KOPT-K1 (cell line): ENCODE data around the gene LZTFL1.

Experiments
- H3K27ac ChIP-seq: fragments of 200-600 bp; sonication (generic); 2 replicates; pipeline ENCODE4 v1.5.1; 2016; ENCODE audit warnings: antibody characterized with exemption, mild to moderate bottlenecking, low read depth, low read length; ENCODE audit not compliant: poor library complexity, severe bottlenecking
- H3K36me3 ChIP-seq: fragments of 200-600 bp; sonication (generic); 2 replicates; pipeline ENCODE4 v1.5.1; 2017; ENCODE audit warnings: antibody characterized with exemption, mild to moderate bottlenecking, low read length, moderate library complexity; ENCODE audit not compliant: insufficient read depth
- H3K9me3 ChIP-seq: fragments of 200-600 bp; sonication (generic); 2 replicates; pipeline ENCODE4 v1.5.1; 2017; ENCODE audit warnings: antibody characterized with exemption, low read length, mild to moderate bottlenecking; ENCODE audit not compliant: insufficient read depth, poor library complexity, severe bottlenecking

Gene LZTFL1, protein sequence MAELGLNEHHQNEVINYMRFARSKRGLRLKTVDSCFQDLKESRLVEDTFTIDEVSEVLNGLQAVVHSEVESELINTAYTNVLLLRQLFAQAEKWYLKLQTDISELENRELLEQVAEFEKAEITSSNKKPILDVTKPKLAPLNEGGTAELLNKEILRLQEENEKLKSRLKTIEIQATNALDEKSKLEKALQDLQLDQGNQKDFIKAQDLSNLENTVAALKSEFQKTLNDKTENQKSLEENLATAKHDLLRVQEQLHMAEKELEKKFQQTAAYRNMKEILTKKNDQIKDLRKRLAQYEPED

DNA sequence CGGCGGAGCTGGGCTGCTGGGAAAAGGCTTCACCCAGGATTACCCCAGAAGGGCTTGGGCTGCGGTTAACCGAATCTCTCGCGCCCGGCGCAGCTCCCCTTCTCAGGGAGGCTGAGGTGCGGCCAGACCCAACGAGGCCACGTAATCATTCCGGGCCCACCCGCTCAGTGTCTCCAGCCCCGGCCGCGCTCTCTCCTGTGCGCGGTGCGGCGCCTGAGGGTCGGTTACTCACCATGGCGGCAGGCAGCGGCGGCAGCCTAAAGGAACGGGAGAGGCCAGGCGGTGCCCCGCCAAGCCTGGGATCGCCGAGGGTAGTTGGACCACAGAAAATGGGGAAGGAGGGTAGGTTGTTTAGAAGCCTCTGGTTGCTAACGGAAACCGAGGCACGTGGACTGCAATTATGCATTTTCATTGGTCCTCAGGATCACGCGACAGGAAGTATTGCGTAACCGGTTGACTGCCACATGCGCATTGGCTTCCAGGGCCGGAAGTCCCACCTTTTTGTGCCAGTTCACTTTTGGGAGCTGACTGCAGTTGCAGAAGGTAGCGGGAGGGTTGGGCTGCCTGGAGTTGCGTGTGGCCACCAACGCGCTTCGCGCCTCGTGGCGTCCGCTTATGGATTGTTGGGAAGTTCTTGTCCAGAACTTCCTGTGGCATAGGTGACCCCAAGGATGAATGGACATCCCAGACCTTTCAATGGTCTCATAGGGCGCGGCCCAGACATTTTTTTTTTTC, at the start of gene LZTFL1:
Gene LZTFL1 (minus strand): TSS at position 363 of the 735 bp plus-strand sequence. CDS start 128 bp downstream, at position 235.
- peak within 1 kb of the TSS; percentile 17 for H3K27ac ChIP-seq
- H3K36me3 ChIP-seq, result peaks cover 73% of the 10 kb centered on the region
- H3K9me3 ChIP-seq, result no peaks in the 10 kb centered on the region

DNA sequence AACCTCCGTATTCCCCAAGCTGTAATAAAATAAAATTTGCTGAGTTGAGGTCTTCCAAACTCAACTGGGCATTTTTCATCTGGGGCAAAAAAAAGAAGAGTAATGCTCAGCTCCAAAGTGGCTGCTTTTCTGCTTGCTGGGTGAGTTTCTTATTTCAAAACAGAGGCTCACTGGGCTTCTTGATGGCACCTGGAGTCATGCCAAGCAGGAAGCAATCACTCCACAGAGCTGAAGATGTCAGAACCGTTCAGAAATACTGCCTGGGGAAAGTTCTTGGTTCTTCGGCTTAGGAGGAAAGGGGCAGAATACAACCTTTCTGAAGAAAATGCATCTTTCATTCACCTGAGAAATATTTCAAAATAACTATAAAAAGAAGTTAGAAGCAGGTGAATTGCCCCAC, 48.5 kb upstream of the LZTFL1 start:
- Histone ChIP-seq H3K27ac (peak overlapping the region; percentile 89), H3K36me3 (peaks cover 74% of the 10 kb centered on the region), H3K9me3 (no peaks in the 10 kb centered on the region)

DNA sequence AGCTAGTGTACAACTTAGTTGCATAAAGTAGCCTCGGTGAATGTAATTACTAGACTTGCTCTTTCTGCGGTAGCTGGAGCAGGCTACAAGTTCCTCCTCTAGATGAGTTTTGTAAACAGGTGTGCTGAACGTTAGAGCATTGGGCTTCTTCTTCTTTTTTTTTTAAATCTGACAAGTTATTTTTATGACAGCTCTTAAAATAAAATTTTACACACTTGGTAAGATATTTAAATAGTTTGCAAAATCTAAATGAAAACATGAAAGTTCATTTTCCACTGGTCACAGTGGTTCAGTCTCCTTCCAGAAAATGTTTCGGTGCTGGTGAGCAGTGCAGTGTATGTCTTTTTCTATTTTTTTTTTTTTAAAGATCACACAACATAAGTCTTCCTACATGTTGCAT, 47.4 kb upstream of the LZTFL1 start:
- peak overlapping the region; percentile 89 for H3K27ac ChIP-seq
- no peaks in the 10 kb centered on the region for H3K9me3 ChIP-seq
- peaks cover 73% of the 10 kb centered on the region for H3K36me3 ChIP-seq

DNA sequence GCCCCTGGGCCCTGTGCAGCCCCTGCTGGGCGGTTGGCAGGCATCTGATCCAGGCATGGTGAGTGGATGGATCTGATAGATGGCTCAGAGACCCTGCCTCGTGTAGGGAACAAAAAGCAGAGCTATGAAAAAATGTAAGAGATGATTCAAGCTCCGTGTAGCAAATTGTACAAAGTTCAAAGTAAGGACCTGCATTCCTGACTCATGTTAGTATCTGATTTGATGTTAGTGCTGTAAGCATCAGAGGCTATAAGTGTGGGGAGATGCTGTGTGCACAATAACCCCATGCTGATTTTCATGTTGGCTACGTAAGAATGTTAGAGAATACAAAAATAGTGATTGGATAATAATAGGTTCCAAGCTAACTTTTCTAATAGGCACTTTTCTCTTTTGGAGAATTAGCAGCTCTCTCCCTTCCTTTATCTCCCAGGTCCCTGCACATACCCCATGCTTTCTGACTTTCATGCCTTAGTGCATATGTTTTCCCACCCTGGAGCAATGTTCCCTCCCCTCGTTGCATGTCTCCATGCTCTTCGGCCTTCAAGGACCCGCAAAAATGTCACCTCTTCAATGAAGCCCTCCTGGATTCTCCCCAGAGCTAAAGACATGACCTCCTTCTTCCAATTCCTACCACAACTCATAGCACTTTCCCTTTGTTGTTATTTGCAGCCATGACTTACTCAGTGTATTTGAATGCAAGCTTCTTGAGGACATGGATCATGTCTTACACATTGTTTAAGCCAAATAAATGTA, 46.0 kb upstream of the LZTFL1 start:
- Histone ChIP-seq H3K27ac (peak overlapping the region; percentile 89), H3K36me3 (peaks cover 70% of the 10 kb centered on the region), H3K9me3 (no peaks in the 10 kb centered on the region)

DNA sequence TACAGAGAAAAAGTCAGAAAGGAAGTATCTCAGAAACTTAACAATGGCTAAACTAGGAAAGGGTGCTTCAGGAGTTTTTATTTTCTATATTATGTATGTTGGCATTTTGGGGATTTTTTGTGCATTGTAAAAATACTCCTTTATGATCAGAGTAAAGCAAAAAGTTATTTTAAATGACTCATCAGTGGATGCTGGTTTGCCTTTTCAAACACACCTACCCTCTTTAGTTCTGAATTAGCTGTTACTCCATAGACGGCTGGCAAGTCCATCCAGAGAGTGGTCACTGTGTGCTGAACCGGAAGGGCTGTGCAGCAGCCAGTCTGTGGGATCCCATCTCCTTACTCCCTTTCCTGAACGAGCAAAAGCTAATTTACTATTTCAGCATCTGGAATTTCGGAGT, 45.4 kb upstream of the LZTFL1 start:
- Histone ChIP-seq H3K9me3 (no peaks in the 10 kb centered on the region), H3K27ac (peak overlapping the region; percentile 89), H3K36me3 (peaks cover 66% of the 10 kb centered on the region)

DNA sequence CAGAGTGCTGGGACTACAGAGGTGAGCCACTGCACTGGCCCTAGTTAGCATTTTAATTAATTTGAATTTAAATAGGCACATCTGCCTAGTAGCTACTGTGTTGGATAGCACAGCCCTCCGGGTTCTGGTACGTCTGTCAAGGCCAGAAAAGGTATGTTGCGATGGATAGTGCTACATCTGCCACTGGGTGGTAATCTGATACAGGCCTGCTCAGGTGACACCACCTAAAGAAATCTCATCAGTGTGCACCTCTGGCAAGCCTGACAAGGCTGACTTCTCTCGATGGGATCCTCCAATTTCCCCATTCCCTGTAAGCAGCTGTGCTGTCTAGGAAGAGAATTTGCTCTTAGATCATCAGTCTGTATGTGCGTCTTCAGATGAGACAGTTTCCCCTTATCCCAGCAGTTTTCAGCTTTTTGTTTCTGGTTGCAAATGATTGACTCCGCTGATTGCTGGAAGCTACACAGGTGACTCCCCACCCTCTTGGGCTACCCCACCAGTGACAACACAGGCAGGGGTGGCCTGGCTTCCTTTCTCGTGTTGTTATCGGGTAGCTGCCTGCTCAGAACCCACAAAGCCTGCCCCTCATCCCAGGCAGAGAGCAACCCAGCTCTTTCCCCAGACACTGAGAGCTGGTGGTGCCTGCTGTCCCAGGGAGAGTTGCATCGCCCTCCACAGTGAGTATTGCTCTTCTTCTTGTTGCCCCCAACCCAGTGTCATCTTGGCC, 44.2 kb upstream of the LZTFL1 start, which contains the start of gene CCR9:
Gene CCR9 (plus strand): TSS at position 565 of the 727 bp plus-strand sequence. CDS start 8,391 bp downstream, outside the sequence.
- Histone ChIP-seq H3K36me3 (peaks cover 57% of the 10 kb centered on the region), H3K27ac (peak within 1 kb of the TSS; percentile 89), H3K9me3 (no peaks in the 10 kb centered on the region)

DNA sequence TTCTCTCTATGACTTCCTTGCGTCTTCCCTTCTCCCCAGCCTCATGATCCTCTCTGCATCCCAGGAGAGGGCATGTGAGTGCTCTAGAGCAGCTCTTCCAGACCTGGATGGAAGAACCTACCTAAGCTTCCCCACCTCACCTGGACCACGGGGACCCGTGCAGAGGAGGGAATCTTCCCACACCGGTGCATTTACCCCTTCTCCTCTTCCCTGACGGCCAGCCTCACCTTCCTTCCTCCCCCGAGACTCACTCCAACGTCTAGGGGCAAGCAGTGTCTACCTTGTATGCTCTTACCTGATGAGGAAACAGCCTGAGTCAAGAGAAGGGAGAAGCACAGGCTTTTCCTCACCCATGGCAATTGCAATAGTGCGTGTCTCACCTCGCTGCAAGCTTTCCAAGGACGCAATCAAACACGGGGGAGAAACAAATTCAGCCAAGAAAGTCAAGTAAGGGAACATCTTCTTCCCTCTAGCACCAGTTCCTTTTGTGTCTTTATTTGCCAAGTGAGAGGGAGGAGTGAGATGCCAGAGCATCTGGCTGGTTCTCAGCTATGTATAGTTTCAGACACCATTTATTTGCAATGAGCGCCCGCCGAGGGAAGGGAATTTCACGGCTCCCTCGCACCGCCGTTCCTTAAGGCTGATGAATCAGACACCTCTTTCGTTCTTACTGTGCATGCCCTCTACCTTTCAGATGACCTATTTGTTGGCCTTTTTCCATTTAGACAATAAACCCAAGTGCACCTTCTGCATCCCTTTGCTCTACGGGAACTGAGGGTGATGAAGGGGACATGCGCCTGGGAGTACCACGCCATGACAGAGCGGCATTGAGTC, 42.7 kb upstream of the LZTFL1 start:
- Histone ChIP-seq H3K27ac (peak overlapping the region; percentile 55), H3K36me3 (peaks cover 52% of the 10 kb centered on the region), H3K9me3 (no peaks in the 10 kb centered on the region)

DNA sequence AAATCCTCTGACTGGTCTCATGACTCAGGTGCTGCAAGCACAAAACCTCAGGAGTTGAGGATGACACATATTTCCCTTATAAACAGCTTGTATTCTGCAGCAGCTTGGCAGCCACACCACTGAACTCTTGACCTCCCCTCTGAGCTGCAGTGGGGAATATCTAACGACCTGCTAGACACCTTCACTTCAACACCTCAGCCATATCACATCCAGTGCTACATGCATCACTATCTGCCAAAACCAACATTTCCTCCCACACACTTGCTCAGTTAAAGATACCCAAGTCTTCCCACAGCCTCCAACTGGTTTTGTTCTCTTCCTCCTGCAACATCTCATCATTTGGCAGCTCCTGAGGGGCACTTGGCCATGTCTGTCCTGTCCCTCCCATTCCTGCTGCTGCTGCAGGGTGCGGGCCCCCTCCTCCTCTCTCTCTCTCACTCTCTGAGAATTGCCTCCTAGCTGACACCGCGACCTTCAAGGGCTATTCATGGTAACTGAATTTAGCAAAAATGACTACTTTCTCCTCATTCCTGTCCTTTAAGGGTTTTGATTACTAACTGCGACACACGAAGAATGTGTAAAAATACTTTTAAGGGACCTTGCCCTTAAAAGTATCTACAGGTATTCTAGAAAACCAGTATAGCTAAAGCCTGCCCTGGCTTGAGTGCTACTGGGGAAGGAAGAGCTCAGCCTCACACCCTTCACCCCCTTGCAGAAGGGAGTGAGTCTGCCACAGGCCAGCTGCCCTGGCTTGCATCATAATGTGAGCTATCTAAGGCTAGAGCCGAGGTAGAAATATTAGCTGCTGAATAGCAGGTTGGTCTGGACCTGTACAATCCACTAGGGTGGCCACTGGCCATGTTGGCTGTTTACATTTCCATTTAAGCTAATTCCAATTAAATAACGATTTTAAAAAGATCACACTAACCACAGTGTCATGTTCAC, 39.4 kb upstream of the LZTFL1 start:
- H3K36me3 ChIP-seq, result peaks cover 33% of the 10 kb centered on the region
- no peaks in the 10 kb centered on the region for H3K9me3 ChIP-seq
- H3K27ac ChIP-seq, result peak overlapping the region; percentile 86

DNA sequence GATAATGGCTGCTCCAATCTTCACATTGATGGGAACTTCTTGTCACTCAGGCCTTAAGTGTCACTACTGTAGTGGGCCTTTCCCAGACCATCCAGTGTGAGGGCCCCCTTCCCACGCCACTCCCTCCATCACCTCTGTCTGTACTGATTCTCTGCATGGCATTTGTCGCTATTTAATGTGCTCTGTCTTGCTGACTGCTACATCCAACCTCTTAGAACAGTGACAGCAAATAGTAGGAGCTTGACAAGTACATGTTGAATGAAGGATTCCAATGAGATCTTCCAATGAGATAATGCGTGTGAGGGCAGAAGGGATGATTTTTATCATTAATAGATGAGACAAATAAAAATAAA, 38.8 kb upstream of the LZTFL1 start:
- Histone ChIP-seq H3K27ac (peak overlapping the region; percentile 86), H3K36me3 (peaks cover 30% of the 10 kb centered on the region), H3K9me3 (no peaks in the 10 kb centered on the region)

DNA sequence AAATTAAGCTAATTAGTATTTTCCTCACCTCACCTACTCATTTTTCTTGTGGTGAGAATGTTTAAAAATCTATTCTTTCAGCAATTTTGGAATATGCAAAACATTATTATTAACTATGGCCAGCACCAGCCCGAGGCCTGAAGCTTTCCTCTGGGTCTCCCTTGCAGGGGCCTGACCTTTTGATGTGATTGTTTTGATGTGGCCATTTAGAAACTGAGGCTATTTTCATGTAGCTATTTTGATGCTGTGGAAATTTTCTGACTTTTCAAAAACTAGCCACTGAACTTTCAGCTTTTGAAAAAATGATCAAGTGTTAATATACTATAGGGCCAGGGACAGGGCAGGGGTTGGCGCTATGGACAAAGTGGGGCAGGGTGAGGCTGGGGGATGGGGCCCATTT, 36.2 kb upstream of the LZTFL1 start:
- peak overlapping the region; percentile 86 for H3K27ac ChIP-seq
- H3K36me3 ChIP-seq, result peaks cover 15% of the 10 kb centered on the region
- no peaks in the 10 kb centered on the region for H3K9me3 ChIP-seq

DNA sequence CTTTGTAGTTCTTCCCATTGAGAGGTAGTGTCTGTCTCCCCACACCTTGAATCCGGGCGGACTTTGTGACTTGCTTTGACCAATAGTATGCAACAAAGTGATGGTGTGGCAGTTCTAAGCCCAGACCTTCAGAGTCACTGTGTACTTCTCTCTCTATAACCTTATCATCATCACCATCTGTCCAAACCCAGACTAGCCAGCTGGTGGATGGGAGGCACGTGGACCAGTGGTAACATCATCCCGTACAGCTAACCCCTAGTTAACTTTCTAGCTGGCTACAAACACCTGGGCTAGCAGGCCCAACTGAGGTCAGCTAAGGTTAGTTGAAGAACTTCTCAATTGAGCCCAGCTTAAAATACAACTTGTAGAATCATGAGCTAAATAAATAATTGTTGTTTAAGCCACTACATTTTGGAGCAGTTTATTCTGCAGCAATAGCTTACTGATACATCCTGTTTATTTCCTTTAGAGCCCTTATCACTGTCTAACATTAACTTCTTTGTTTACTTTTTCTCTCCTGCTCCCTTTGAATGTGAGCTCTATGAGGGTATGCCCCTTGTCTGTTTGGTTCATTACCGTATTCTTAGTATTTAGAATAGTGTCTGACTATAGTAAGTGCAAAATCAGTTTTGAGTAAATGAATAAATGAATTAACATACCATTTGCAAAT, 32.9 kb upstream of the LZTFL1 start:
- H3K27ac ChIP-seq, result peak overlapping the region; percentile 86
- peaks cover 15% of the 10 kb centered on the region for H3K36me3 ChIP-seq
- no peaks in the 10 kb centered on the region for H3K9me3 ChIP-seq

DNA sequence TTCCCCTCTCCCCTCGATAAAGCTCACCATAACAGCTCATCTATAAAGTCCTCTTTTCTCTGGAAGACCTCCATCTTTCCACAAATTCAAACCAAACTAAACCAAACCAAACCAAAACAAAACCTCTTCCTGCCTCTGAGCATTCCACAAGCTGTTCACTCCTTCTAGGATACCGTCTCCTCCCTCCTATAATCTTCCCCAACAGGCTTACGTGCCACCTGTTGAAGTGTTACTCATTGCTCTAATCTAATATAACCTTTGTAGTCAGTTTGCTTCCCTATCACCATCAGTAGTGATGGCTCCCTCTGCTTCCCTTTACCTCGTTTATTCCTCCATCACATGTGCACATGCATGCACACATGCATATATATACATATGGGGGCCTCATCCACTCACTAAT, 31.7 kb upstream of the LZTFL1 start:
- Histone ChIP-seq H3K36me3 (peaks cover 15% of the 10 kb centered on the region), H3K27ac (peak overlapping the region; percentile 86), H3K9me3 (no peaks in the 10 kb centered on the region)

DNA sequence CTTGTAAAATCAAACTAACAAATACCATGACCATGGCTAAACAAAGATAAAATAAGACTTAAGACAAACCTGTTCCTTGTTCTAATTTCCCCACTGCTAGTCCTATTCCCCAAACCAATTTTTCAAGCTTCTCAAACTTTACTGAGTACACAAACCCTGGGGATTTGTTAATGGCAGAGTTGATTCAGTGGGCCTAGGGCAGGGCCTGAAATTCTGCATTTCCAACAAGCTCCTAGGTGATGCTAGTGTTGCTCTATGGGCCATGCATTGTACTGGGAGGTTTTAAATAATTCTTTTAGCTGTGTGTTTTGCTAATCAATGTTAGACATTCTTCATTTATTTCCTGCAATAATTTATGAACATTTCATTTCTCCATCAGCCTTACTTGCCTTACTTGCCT, 31.1 kb upstream of the LZTFL1 start:
- peak overlapping the region; percentile 86 for H3K27ac ChIP-seq

More for the DNA sequence above, 31.1 kb upstream of the LZTFL1 start:
- Histone ChIP-seq H3K9me3 (no peaks in the 10 kb centered on the region), H3K36me3 (peaks cover 15% of the 10 kb centered on the region)
